Thyroid gland (tissue), 4 donors: ENCODE data around the gene CDC25B.
"Not testable (repeated sequence)": the region's sequence is repeated elsewhere in the genome, so short reads cannot be mapped to it uniquely, and the experiment has no call there.

Experiments used
- CTCF ChIP-seq, 6 experiments: fragments of 200-600 bp in 3 of 6; fragments of 450-650 bp in 3 of 6; sonication (generic) in 3 of 6; IDR thresholded peaks; one replicate each; pipeline ENCODE4 v1.5.1; 2016 to 2019; ENCODE audit warnings: antibody characterized with exemption in 6 of 6, mild to moderate bottlenecking in 2 of 6, inconsistent platforms in 1 of 6, moderate library complexity in 1 of 6
- POLR2A ChIP-seq, 2 donors: fragments of 450-650 bp; IDR thresholded peaks; one replicate each; pipeline ENCODE4 v1.6.1; 2017; ENCODE audit warnings: antibody characterized with exemption in 2 of 2, mild to moderate bottlenecking in 2 of 2, moderate library complexity in 1 of 2

- TF ChIP-seq CTCF, POLR2A (IDR thresholded peaks at IDR 0.05): not testable (repeated sequence)
Observed at GRCh38 chr20:3843990-3844619, 48.0 kb downstream of the CDC25B start.
